Pulmonary artery endothelial cell (primary cell): ENCODE data around the gene MASP2. TPM values are rescaled to one million over a fixed set of nuclear protein-coding genes. Genes with fewer than 3 reads are reported as not detected.
"Not testable (repeated sequence)": the region's sequence is repeated elsewhere in the genome, so short reads cannot be mapped to it uniquely, and the experiment has no call there.

Experiments
- DNase-seq: peaks from one replicate; pipeline ENCODE4 v3.0.0-alpha.2; 2011; ENCODE audit warnings: low read depth, low spot score
- total RNA-seq: library from RNA; depleted of rRNA; stranded (reverse); fragments of >200 nt; gene quantifications from 2 replicates; pipeline ENCODE4 v1.2.3, GENCODE V29; 2014

Gene MASP2
- total RNA-seq, 1 donor from 2014 or later, result not detected

- DNase-seq, result no peak
These were observed 56.2 kb downstream of the MASP2 start for GRCh38 chr1:10990828-10991227.

- not testable (repeated sequence) for DNase-seq
These were observed 57.0 kb downstream of the MASP2 start for GRCh38 chr1:10989920-10990516.

- no peak for DNase-seq
These were observed 57.9 kb downstream of the MASP2 start for GRCh38 chr1:10989095-10989494.

- no peak for DNase-seq
These were observed 59.1 kb downstream of the MASP2 start for GRCh38 chr1:10987840-10988417.

GRCh38 chr1:10986525-10986890, 60.5 kb downstream of the MASP2 start:
- DNase-seq, result no peak

GRCh38 chr1:10980841-10981727, 66.0 kb downstream of the MASP2 start:
- DNase-seq, result no peak

GRCh38 chr1:10980094-10980577, 66.9 kb downstream of the MASP2 start:
- DNase-seq, result no peak

GRCh38 chr1:10979483-10979920, 67.5 kb downstream of the MASP2 start:
- peak; percentile 43 for DNase-seq

GRCh38 chr1:10978719-10979118, 68.3 kb downstream of the MASP2 start:
- no peak for DNase-seq

Other genes with a start within 250 kb of the MASP2 start
- gene TARDBP, start 34.6 kb downstream of the MASP2 start, total RNA-seq, result 86.8 and 158 TPM in 2 replicates
- 15.7 and 22.7 TPM in 2 replicates for gene SRM, start 12.8 kb upstream of the MASP2 start, total RNA-seq
- gene EXOSC10, start 52.6 kb upstream of the MASP2 start, total RNA-seq, result 54.7 and 68.9 TPM in 2 replicates
- gene ANGPTL7, start 142.1 kb upstream of the MASP2 start, total RNA-seq, result not detected in 2 replicates
- gene MTOR, start 215.3 kb upstream of the MASP2 start, total RNA-seq, result 42.7 and 69.5 TPM in 2 replicates
- gene UBIAD1, start 226.0 kb upstream of the MASP2 start, total RNA-seq, result 6.3 and 7.8 TPM in 2 replicates